Lower lobe of right lung (tissue), 2 donors: ENCODE data around the gene PRKN. TPM values are rescaled to one million over a fixed set of nuclear protein-coding genes. Genes with fewer than 3 reads are reported as not detected.

Source experiments
- ATAC-seq, 2 donors: fragments of 200-7000 bp; cut with Tn5 transposase; one replicate each; pipeline ENCODE4 v1.9.1; 2020 to 2022; ENCODE audit warnings: mild to moderate bottlenecking in 2 of 2, moderate library complexity in 2 of 2
- DNase-seq: peaks from one replicate; pipeline ENCODE4 v3.0.0-alpha.2; 2020
- H3K27ac ChIP-seq: fragments of 200-600 bp; one replicate; pipeline ENCODE4 v1.8.0; 2022
- H3K27me3 ChIP-seq: fragments of 200-600 bp; one replicate; pipeline ENCODE4 v1.8.0; 2022; ENCODE audit warnings: low read depth
- H3K36me3 ChIP-seq: fragments of 200-600 bp; one replicate; pipeline ENCODE4 v1.8.0; 2022; ENCODE audit warnings: mild to moderate bottlenecking
- H3K4me1 ChIP-seq: fragments of 200-600 bp; one replicate; pipeline ENCODE4 v1.8.0; 2022
- H3K4me3 ChIP-seq: fragments of 200-600 bp; one replicate; pipeline ENCODE4 v1.8.0; 2022; ENCODE audit warnings: mild to moderate bottlenecking
- H3K9me3 ChIP-seq: fragments of 200-600 bp; one replicate; pipeline ENCODE4 v1.8.0; 2022
- intact Hi-C: fragments of 100-400 bp; cut with DNase I; formaldehyde crosslinking; loops from one replicate; pipeline ENCODE4 v1.11.0; 2022
- total RNA-seq: library from RNA; stranded (reverse); fragmentation: NEBNext Ultra II Directional; extraction: Animal tissue kit (Norgen Biotek cat#: 25700); gene quantifications from one replicate; pipeline ENCODE4 v1.2.1, GENCODE V29; 2021
- TF ChIP-seq, protein P1 (sequence below): fragments of 200-600 bp; IDR thresholded peaks from one replicate; pipeline ENCODE4 v1.8.0; 2022; ENCODE audit warnings: antibody characterized with exemption, mild to moderate bottlenecking
- donor health status: DM: no; HTN: yes; CAD: no; lungs with severe emphysema.

Gene PRKN
- total RNA-seq, 1 donor from 2014 or later, result 6.1 TPM

DNA sequence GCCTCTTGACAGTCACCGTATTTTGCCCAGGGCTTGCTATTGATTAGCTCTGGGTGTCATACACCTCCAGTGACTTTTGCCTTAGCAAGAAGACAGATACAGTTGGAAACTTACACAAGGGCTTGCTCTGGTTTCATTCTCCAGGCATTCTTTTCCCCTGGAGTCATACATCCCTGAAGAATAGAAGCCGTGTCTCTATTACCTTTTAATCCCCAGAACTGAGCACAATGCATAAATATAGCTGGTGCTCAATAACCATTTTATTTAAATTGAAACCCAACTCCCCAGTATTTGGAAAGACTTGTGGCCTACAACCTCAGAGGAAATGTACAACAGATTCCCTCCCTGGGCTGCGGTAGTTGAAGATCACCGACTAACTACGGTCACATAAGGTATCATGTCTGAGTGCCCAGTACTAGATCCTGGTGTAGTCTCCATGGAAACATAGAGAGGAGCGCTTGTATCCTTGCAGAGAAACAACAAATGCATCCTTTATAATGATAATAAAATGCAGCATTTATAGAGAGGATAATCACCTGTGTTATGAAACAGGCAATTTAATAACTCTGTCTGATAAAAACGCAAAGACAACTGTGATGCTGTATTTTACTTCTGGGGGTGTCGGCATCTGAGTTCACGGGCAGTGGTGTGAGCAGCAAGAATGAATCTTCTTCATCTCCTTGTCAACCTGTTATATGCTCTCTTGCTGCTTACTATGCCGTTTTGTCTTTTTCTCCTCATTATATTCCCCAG lies 1052.5 kb downstream of the PRKN start:
- intact Hi-C loops, result no loop called here
- Histone ChIP-seq H3K4me1 (no peaks in the 10 kb centered on the region), H3K27ac (no peak overlapping the region), H3K27me3 (no peaks in the 10 kb centered on the region), H3K4me3 (no peak overlapping the region), H3K36me3 (no peaks in the 10 kb centered on the region), H3K9me3 (no peaks in the 10 kb centered on the region)
- no peak for ATAC-seq
- no peak for DNase-seq
- TF ChIP-seq, protein P1, sequence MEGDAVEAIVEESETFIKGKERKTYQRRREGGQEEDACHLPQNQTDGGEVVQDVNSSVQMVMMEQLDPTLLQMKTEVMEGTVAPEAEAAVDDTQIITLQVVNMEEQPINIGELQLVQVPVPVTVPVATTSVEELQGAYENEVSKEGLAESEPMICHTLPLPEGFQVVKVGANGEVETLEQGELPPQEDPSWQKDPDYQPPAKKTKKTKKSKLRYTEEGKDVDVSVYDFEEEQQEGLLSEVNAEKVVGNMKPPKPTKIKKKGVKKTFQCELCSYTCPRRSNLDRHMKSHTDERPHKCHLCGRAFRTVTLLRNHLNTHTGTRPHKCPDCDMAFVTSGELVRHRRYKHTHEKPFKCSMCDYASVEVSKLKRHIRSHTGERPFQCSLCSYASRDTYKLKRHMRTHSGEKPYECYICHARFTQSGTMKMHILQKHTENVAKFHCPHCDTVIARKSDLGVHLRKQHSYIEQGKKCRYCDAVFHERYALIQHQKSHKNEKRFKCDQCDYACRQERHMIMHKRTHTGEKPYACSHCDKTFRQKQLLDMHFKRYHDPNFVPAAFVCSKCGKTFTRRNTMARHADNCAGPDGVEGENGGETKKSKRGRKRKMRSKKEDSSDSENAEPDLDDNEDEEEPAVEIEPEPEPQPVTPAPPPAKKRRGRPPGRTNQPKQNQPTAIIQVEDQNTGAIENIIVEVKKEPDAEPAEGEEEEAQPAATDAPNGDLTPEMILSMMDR, result no peak

DNA sequence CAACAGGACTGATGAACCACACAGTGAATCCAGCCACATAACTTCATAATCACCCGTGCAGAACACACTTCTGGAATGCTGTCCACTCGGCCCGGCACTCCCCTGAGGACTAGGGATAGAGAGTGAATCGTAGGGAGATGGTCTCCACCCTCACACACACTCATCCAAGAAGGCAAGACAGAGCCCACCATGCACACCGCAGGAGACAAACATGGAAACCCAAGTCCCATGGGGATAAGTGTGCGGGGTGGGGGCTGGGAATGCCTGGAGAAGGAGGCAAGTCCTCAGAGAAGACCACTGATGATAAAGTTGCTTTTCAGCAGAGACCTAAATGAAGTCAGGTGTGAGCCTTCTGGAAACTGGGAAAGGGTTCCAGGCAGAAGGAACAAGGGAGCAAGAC lies 1054.5 kb downstream of the PRKN start:
- H3K36me3 ChIP-seq, result no peaks in the 10 kb centered on the region
- TF ChIP-seq, protein P1, result no peak
- no peak overlapping the region for H3K27ac ChIP-seq
- H3K4me3 ChIP-seq, result no peak overlapping the region
- intact Hi-C loops, result no loop called here
- no peak for DNase-seq
- no peaks in the 10 kb centered on the region for H3K4me1 ChIP-seq
- H3K9me3 ChIP-seq, result no peaks in the 10 kb centered on the region
- no peaks in the 10 kb centered on the region for H3K27me3 ChIP-seq
- ATAC-seq, result no peak

DNA sequence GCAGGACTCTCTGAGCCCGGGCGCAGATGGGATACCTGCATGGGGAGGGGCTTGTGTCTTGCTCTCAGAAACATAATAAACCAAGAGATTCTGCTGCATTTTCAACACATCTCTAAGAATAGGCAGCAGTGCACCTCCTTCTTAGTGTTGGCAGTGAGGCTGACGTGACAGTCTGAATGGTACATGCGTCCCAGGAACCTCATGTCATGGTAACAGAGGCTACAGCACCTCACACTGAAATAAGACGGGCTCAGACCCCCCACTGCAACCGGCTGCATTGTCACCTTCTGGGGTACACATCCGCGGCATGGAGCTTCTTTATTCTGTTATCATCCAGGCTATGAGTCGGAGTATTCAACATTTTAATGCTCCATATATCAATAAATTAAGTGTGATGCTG lies 1056.4 kb downstream of the PRKN start:
- DNase-seq (no peak), ATAC-seq (no peak)
- TF ChIP-seq, protein P1, result no peak
- no peak overlapping the region for H3K27ac ChIP-seq
- no peaks in the 10 kb centered on the region for H3K36me3 ChIP-seq
- H3K9me3 ChIP-seq, result no peaks in the 10 kb centered on the region
- no peaks in the 10 kb centered on the region for H3K27me3 ChIP-seq
- intact Hi-C loops, result no loop called here
- H3K4me3 ChIP-seq, result no peak overlapping the region
- no peaks in the 10 kb centered on the region for H3K4me1 ChIP-seq

DNA sequence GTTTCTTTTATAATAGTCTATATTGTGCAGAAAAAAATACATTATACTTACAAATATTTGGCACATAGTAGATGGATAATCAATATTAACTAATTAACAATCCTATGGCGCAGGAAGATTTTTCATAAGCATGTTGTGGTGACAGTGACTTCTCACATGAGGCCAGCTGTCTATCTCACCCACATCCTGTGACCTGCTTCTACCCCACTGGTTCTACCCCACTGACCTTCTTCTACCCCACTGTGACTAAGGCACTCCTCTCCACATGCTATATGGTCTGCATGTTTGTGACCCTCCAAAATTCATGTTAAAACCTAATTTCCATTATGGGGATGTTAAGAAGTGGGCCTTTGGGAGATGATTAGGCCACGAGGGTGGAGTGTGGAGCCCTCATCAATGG lies 1058.9 kb downstream of the PRKN start:
- ATAC-seq, result no peak
- no peak overlapping the region for H3K4me3 ChIP-seq
- no peaks in the 10 kb centered on the region for H3K36me3 ChIP-seq
- H3K9me3 ChIP-seq, result no peaks in the 10 kb centered on the region
- TF ChIP-seq, protein P1, result no peak
- no peak overlapping the region for H3K27ac ChIP-seq
- no peaks in the 10 kb centered on the region for H3K27me3 ChIP-seq
- no peaks in the 10 kb centered on the region for H3K4me1 ChIP-seq
- no peak for DNase-seq
- intact Hi-C loops, result no loop called here

DNA sequence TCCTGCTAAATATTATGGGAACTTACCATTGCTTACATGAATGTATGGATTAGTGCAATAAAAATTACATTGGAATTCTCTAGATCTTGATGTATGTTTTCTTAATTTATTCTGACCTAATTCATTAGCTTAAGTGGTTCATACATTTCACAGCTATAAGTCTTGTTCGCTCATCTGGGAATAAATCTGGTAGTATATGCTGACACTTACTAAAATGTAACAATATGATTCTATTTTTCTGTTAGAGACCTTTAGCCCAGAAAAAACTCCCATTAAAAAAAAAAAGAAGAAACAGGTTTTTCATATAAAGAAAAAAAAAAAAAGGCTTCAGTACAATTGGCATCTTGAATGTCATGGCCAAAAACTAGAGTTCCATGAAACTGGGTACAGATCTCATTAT lies 1059.6 kb downstream of the PRKN start:
- no peaks in the 10 kb centered on the region for H3K9me3 ChIP-seq
- ATAC-seq (no peak), DNase-seq (no peak)
- H3K36me3 ChIP-seq, result no peaks in the 10 kb centered on the region
- no peaks in the 10 kb centered on the region for H3K4me1 ChIP-seq
- no peaks in the 10 kb centered on the region for H3K27me3 ChIP-seq
- H3K27ac ChIP-seq, result no peak overlapping the region
- TF ChIP-seq, protein P1, result no peak
- intact Hi-C loops, result no loop called here
- no peak overlapping the region for H3K4me3 ChIP-seq
